NCI-H345 treated with DMSO at 0.1 percent for 48 hours (cell line): ENCODE measurements around the gene COL16A1.

Experiments used
- DNase-seq: peaks from one replicate; lab custom pipeline; 2025; ENCODE audit not compliant: unreplicated experiment; lab: John Stamatoyannopoulos, UW

The COL16A1 gene

GRCh38 chr1:31733389-31734219, 29.8 kb upstream of the COL16A1 start:
- DNase-seq: no peak

GRCh38 chr1:31732751-31733289, 29.0 kb upstream of the COL16A1 start:
- no peak for DNase-seq

- no peak for DNase-seq
Measured at GRCh38 chr1:31732343-31732742, 28.5 kb upstream of the COL16A1 start.

GRCh38 chr1:31731049-31731565, 27.3 kb upstream of the COL16A1 start:
- no peak for DNase-seq

GRCh38 chr1:31730336-31731048, 26.7 kb upstream of the COL16A1 start:
- DNase-seq: no peak

GRCh38 chr1:31727849-31728248, 24.0 kb upstream of the COL16A1 start:
- no peak for DNase-seq

GRCh38 chr1:31727195-31727594, 23.4 kb upstream of the COL16A1 start:
- DNase-seq: no peak

- DNase-seq: no peak
Measured at GRCh38 chr1:31726715-31727114, 22.9 kb upstream of the COL16A1 start.

- no peak for DNase-seq
Measured at GRCh38 chr1:31725777-31726535, 22.1 kb upstream of the COL16A1 start.

- no peak for DNase-seq
Measured at GRCh38 chr1:31725134-31725533, 21.3 kb upstream of the COL16A1 start.

GRCh38 chr1:31723828-31724359, 20.1 kb upstream of the COL16A1 start:
- DNase-seq: no peak

- no peak for DNase-seq
Measured at GRCh38 chr1:31718327-31718897, 14.6 kb upstream of the COL16A1 start.

- DNase-seq: no peak
Measured at GRCh38 chr1:31717341-31717740, 13.5 kb upstream of the COL16A1 start.

GRCh38 chr1:31715873-31716220, 12.0 kb upstream of the COL16A1 start:
- no peak for DNase-seq

GRCh38 chr1:31715087-31715872, 11.5 kb upstream of the COL16A1 start:
- peak; percentile 85 for DNase-seq

- no peak for DNase-seq
Measured at GRCh38 chr1:31714442-31715086, 10.7 kb upstream of the COL16A1 start.

- DNase-seq: no peak
Measured at GRCh38 chr1:31712630-31713029, 8.8 kb upstream of the COL16A1 start.

- DNase-seq: no peak
Measured at GRCh38 chr1:31712068-31712467, 8.3 kb upstream of the COL16A1 start.

- DNase-seq: no peak
Measured at GRCh38 chr1:31708324-31708723, 4.5 kb upstream of the COL16A1 start.
